Neural cell (in vitro differentiated cells): Measurements from ENCODE around the gene TGFBR2. TPM values are rescaled to one million over a fixed set of nuclear protein-coding genes. Genes with fewer than 3 reads are reported as not detected.

ENCODE experiments used
- H2AFZ ChIP-seq: fragments of 200-600, 300-800 bp; sonication (generic), shearing (Covaris generic); 2 replicates; pipeline ENCODE4 v1.6.0; 2014; ENCODE audit warnings: low read depth, mild to moderate bottlenecking, antibody characterized with exemption, low read length, moderate library complexity
- H3F3A ChIP-seq: fragments of 200-600 bp; shearing (Covaris generic); 2 replicates; pipeline ENCODE4 v1.6.1; 2016; ENCODE audit warnings: mild to moderate bottlenecking, moderate library complexity, mixed read lengths, antibody characterized with exemption, low read length; ENCODE audit not compliant: insufficient read depth, poor library complexity, severe bottlenecking
- H3K27ac ChIP-seq: fragments of 200-600, 300-800 bp; sonication (generic), shearing (Covaris generic); 2 replicates; pipeline ENCODE4 v1.5.1; 2014; ENCODE audit warnings: mild to moderate bottlenecking, low read length, moderate library complexity
- H3K27me3 ChIP-seq: fragments of 300-800, 200-600 bp; sonication (generic), shearing (Covaris generic); 2 replicates; pipeline ENCODE4 v1.6.0; 2014; ENCODE audit warnings: mild to moderate bottlenecking, low read depth, low read length, moderate library complexity; ENCODE audit not compliant: insufficient read depth
- H3K36me3 ChIP-seq: fragments of 300-800, 200-600 bp; sonication (generic), shearing (Covaris generic); 2 replicates; pipeline ENCODE4 v1.5.1; 2014; ENCODE audit warnings: mild to moderate bottlenecking, antibody characterized with exemption, low read length, moderate library complexity; ENCODE audit not compliant: insufficient read depth
- H3K4me2 ChIP-seq: fragments of 300-800, 200-600 bp; sonication (generic), shearing (Covaris generic); 2 replicates; pipeline ENCODE4 v1.6.0; 2014; ENCODE audit warnings: mild to moderate bottlenecking, low read length
- H3K4me3 ChIP-seq: fragments of 300-800, 200-600 bp; sonication (generic), shearing (Covaris generic); 2 replicates; pipeline ENCODE4 v1.5.1; 2014; ENCODE audit warnings: mild to moderate bottlenecking, low read length, moderate library complexity
- H3K79me2 ChIP-seq: fragments of 200-600 bp; shearing (Covaris generic); replicated peaks from 2 replicates; pipeline ENCODE4 v1.6.0; 2014; ENCODE audit warnings: mild to moderate bottlenecking, low read length, moderate library complexity; ENCODE audit not compliant: insufficient read depth
- H3K9ac ChIP-seq: fragments of 300-800, 200-600 bp; sonication (generic), shearing (Covaris generic); 2 replicates; pipeline ENCODE4 v1.6.1; 2016; ENCODE audit warnings: mild to moderate bottlenecking, low read length, mixed read lengths
- H3K9me2 ChIP-seq: fragments of 200-600 bp; shearing (Covaris generic); 2 replicates; pipeline ENCODE4 v1.6.1; 2016; ENCODE audit warnings: mild to moderate bottlenecking, low read length, mixed read lengths; ENCODE audit not compliant: insufficient read depth
- H3K9me3 ChIP-seq: fragments of 200-600, 300-800 bp; sonication (generic), shearing (Covaris generic); 2 replicates; pipeline ENCODE4 v1.6.1; 2016; ENCODE audit warnings: mild to moderate bottlenecking, mixed run types, low read length, moderate library complexity, mixed read lengths
- H4K20me1 ChIP-seq: fragments of 200-600 bp; shearing (Covaris generic); 2 replicates; pipeline ENCODE4 v1.6.1; 2016; ENCODE audit warnings: mild to moderate bottlenecking, mixed run types; ENCODE audit not compliant: insufficient read depth
- CTCF ChIP-seq: fragments of 450-650 bp; IDR thresholded peaks from 2 replicates; pipeline ENCODE4 v1.5.1; 2014; ENCODE audit warnings: antibody characterized with exemption, mild to moderate bottlenecking, moderate library complexity; ENCODE audit not compliant: poor library complexity, severe bottlenecking
- EP300 ChIP-seq: fragments of 450-650 bp; conservative IDR thresholded peaks from 2 replicates; pipeline ENCODE4 v1.6.1; 2014; ENCODE audit warnings: antibody characterized with exemption, mild to moderate bottlenecking, moderate library complexity; ENCODE audit not compliant: poor library complexity, severe bottlenecking
- EZH2 ChIP-seq: fragments of 200-600, 300-800 bp; shearing (Covaris generic), sonication (generic); IDR thresholded peaks from 2 replicates; pipeline ENCODE4 v1.6.1; 2014; ENCODE audit warnings: antibody characterized with exemption, low read length, borderline replicate concordance, mild to moderate bottlenecking; ENCODE audit not compliant: insufficient read depth, poor library complexity, severe bottlenecking
- MXI1 ChIP-seq: fragments of 450-650 bp; conservative IDR thresholded peaks from 2 replicates; pipeline ENCODE4 v1.6.1; 2014; ENCODE audit warnings: antibody characterized with exemption, mild to moderate bottlenecking; ENCODE audit not compliant: poor library complexity, severe bottlenecking
- POLR2AphosphoS5 ChIP-seq: IDR thresholded peaks from 2 replicates; pipeline ENCODE4 v1.6.1; 2012
- RAD21 ChIP-seq: fragments of 450-650 bp; conservative IDR thresholded peaks from 2 replicates; pipeline ENCODE4 v1.6.1; 2014; ENCODE audit warnings: antibody characterized with exemption, mild to moderate bottlenecking, moderate library complexity
- REST ChIP-seq: IDR thresholded peaks from 2 replicates; pipeline ENCODE4 v1.6.1; 2012; ENCODE audit warnings: borderline replicate concordance
- SMC3 ChIP-seq: fragments of 450-650 bp; conservative IDR thresholded peaks from 2 replicates; pipeline ENCODE4 v1.6.1; 2014; ENCODE audit warnings: antibody characterized with exemption, mild to moderate bottlenecking, moderate library complexity; ENCODE audit not compliant: poor library complexity
- TAF1 ChIP-seq: IDR thresholded peaks from 2 replicates; pipeline ENCODE4 v1.6.1; 2012; ENCODE audit warnings: low read depth
- polyA plus RNA-seq: library from polyadenylated mRNA; depleted of rRNA; stranded (reverse); fragments of >200 nt; gene quantifications from 2 replicates; pipeline ENCODE4 v1.2.3, GENCODE V29; 2014

Gene TGFBR2
- polyA plus RNA-seq, 1 donor from 2014 or later = not detected

- Histone ChIP-seq H3K79me2 (no peaks in the 10 kb centered on the region), H2AFZ (no peak overlapping the region), H3K4me2 (no peak overlapping the region), H3K36me3 (no peaks in the 10 kb centered on the region), H3F3A (no peaks in the 10 kb centered on the region), H4K20me1 (no peaks in the 10 kb centered on the region), H3K27ac (no peak overlapping the region), H3K9me2 (no peaks in the 10 kb centered on the region), H3K4me3 (no peak overlapping the region), H3K9me3 (no peaks in the 10 kb centered on the region), H3K27me3 (no peaks in the 10 kb centered on the region), H3K9ac (no peak overlapping the region)
- TF ChIP-seq SMC3 = no peak
- TF ChIP-seq EZH2 = no peak
- TF ChIP-seq TAF1 = no peak
- TF ChIP-seq POLR2AphosphoS5 = no peak
- TF ChIP-seq RAD21 = no peak
- no peak for TF ChIP-seq MXI1
- no peak for TF ChIP-seq EP300
Observed at GRCh38 chr3:30581067-30581585, 25.3 kb upstream of the TGFBR2 start.

- no peaks in the 10 kb centered on the region for H3K27me3 ChIP-seq
- no peaks in the 10 kb centered on the region for H4K20me1 ChIP-seq
- H3K9me2 ChIP-seq = no peaks in the 10 kb centered on the region
- TF ChIP-seq MXI1 (no peak), CTCF (no peak), SMC3 (no peak), TAF1 (no peak), POLR2AphosphoS5 (no peak), REST (no peak), RAD21 (no peak), EZH2 (no peak), EP300 (no peak)
- no peaks in the 10 kb centered on the region for H3K36me3 ChIP-seq
- no peaks in the 10 kb centered on the region for H3K9me3 ChIP-seq
- H3K9ac ChIP-seq = no peak overlapping the region
- no peak overlapping the region for H3K4me3 ChIP-seq
- no peak overlapping the region for H3K4me2 ChIP-seq
- H3K27ac ChIP-seq = no peak overlapping the region
- H3F3A ChIP-seq = no peaks in the 10 kb centered on the region
- H2AFZ ChIP-seq = no peak overlapping the region
- H3K79me2 ChIP-seq = no peaks in the 10 kb centered on the region
Observed at GRCh38 chr3:30581982-30582381, 24.4 kb upstream of the TGFBR2 start.
